Measurements from ENCODE around the gene CRPPA.
"Not testable (repeated sequence)": the region's sequence is repeated elsewhere in the genome, so short reads cannot be mapped to it uniquely, and the experiment has no call there.

CRPPA gene

DNA sequence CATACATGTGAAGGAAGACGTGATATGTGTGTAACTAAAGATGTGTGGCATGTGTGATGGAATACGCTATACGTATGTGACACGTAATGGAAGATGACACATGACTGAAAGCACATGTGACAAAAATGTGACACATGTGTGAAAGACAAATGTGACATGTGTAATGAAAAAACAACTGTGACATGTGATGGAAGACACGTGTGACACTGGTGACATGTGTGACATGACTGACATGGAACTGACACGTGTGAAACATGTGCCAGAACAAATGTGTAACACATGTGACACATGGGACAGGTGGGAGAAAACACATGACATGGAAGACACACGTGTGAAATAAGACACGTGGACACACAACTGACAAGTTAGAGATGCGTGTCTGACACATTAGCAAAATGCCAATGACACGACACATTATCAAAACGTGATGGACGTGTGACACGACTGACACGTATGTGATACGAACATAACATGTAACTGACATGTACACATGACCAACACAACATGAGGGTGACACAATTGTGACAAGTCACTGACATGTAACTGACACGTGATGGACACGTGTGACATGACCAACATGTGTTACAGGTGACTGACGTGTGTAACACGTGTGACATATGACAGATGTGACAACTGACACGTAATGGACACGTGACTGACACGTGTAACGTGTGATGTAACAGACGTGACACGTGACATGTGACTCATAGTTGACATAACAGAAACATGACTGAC, 24.4 kb downstream of the CRPPA start:
- no peak for DNase-seq (ENCODE audit: low spot score)

DNA sequence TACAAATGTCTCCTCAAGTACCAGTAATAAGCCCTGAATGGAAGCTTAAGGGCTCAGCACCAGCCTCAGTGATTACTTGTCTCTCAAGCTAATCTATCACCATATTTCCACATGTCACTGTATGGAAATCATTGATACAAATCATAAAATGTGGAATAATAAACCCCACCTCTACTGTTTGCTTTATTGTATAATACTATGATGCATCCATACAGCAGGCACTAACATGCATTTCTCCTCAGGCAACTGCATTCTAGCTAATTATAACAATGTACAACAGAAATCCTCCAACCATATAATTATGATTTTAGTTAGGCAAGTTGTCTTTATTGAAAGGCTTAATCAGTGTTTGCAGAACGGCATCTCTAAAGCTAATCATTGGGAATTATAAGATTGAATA, 26.2 kb downstream of the CRPPA start:
- DNase-seq (ENCODE audit: low spot score), result no peak

DNA sequence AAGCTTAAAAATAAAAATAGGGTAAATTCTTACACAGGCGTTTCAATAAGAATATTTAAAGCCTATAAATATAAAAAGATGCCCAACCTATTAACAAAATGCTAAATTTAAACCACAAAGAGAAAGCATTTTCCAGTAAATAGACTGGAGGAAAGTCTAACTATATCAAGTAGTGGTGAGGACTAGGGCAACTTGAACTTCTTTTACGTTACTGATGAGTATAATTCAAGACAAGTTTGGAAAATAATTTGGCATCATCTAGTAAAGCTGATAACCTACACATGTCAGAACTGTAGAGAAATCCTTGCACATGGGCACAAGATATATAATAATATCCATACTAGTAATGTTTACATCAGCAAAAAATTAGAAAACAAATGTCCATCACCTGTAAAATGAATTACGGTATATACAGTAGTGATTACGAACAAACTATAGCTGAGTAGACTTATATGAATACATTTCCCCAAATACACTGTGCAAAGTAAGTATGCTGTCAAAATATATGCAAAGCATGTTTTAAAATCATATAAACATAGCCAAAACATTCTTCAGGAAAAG, 27.4 kb downstream of the CRPPA start:
- no peak for DNase-seq (ENCODE audit: low spot score)

DNA sequence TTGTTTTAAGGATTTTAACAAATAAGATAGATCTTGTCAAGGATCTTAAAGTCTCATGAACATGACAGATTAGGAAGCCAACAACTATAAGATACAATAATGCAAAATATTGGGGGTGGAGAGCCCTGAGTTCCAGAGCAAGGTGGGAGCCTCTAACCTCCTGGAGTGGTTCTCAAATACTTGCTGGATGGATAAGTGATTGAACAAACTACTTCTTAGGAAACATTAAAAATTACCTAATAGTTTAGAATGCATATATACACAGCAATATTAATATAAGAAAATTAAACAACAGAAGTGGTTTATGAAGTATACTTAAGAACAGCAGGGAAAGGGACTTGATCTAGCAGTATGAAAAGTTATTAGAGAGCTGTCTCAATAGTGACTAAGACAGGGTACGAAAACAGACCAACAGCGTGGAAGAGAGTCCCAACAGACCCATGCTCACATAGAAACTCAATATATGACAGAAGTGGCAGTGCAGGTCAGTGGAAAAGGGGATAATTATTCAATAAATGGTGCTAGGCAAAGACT, 28.3 kb downstream of the CRPPA start:
- DNase-seq (ENCODE audit: low spot score), result no peak

DNA sequence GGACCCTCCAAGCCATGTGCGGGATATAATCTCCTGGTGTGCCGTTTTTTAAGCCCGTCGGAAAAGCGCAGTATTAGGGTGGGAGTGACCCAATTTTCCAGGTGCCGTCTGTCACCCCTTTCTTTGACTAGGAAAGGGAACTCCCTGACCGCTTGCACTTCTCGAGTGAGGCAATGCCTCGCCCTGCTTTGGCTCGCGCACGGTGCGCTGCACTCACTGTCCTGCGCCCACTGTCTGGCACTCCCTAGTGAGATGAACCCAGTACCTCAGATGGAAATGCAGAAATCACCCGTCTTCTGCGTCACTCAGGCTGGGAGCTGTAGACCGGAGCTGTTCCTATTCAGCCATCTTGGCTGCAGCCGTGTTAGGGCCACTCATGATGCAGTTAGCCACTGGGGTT, 37.6 kb downstream of the CRPPA start:
- DNase-seq (ENCODE audit: low spot score), result not testable (repeated sequence)

DNA sequence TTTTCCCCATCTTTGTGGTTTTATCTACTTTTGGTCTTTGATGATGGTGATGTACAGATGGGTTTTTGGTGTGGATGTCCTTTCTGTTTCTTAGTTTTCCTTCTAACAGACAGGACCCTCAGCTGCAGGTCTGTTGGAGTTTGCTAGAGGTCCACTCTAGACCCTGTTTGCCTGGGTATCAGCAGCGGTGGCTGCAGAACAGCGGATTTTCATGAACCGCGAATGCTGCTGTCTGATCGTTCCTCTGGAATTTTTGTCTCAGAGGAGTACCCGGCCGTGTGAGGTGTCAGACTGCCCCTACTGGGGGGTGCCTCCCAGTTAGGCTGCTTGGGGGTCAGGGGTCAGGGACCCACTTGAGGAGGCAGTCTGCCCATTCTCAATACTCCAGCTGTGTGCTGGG, 38.2 kb downstream of the CRPPA start:
- DNase-seq (ENCODE audit: low spot score), result not testable (repeated sequence)
